ENCODE results near the gene FIGNL2. TPM values are rescaled to one million over a fixed set of nuclear protein-coding genes. Genes with fewer than 3 reads are reported as not detected.

FIGNL2 gene
- total RNA-seq, 1 donor from 2014 or later, result not detected

DNA sequence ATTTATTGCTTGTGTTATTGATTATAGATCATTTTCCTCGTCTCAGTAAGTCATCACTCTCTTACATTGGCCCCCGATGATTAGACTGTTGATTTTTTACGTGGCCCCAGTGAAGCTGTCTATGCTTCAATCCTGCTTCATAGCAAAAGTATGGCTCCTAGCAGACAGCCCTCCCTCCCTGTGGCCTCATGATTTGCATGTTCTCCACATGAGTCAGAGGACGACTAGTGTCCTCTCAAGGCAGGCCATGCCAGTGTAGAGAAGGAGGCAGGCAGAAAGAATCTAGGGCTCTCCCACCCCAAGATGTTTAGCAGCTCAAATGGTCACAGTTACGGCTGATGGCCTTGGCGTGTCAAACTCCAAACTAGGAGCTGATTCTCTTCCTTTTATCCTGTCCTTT is 59.6 kb downstream of the FIGNL2 start:
- TF ChIP-seq, protein P1, sequence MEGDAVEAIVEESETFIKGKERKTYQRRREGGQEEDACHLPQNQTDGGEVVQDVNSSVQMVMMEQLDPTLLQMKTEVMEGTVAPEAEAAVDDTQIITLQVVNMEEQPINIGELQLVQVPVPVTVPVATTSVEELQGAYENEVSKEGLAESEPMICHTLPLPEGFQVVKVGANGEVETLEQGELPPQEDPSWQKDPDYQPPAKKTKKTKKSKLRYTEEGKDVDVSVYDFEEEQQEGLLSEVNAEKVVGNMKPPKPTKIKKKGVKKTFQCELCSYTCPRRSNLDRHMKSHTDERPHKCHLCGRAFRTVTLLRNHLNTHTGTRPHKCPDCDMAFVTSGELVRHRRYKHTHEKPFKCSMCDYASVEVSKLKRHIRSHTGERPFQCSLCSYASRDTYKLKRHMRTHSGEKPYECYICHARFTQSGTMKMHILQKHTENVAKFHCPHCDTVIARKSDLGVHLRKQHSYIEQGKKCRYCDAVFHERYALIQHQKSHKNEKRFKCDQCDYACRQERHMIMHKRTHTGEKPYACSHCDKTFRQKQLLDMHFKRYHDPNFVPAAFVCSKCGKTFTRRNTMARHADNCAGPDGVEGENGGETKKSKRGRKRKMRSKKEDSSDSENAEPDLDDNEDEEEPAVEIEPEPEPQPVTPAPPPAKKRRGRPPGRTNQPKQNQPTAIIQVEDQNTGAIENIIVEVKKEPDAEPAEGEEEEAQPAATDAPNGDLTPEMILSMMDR (IDR thresholded peaks at IDR 0.05), result no peak
- no peak for DNase-seq (ENCODE audit: low spot score in 2 of 2)
- no peaks in the 10 kb centered on the region for H3K27me3 ChIP-seq
- H3K4me1 ChIP-seq, result no peaks in the 10 kb centered on the region
- no peak overlapping the region for H3K4me3 ChIP-seq
- no peaks in the 10 kb centered on the region for H3K9me3 ChIP-seq
- no peak overlapping the region for H3K27ac ChIP-seq
- H3K36me3 ChIP-seq, result no peaks in the 10 kb centered on the region
- intact Hi-C loops (cut with DNase I), result no loop called here

DNA sequence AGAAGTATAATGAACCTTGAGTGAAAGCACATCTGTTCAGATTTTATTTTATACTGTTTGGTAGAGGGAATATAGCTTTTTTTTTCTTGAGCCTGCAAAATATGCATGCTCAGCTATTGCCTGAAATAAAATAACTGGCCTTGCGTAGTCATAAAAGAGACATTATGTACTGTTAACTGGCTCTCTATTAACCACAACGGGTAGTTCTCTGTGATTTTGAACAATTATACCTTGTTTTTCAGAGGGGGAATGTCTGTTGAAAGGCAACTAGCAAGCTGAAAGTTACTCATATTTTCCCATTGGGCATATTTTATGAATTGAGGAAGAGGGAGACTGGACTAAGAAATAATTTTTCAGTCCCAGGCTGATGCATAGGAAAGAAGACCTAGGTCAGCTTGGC is 62.6 kb downstream of the FIGNL2 start:
- no peaks in the 10 kb centered on the region for H3K4me1 ChIP-seq
- H3K36me3 ChIP-seq, result no peaks in the 10 kb centered on the region
- DNase-seq (ENCODE audit: low spot score in 2 of 2), result no peak
- TF ChIP-seq, protein P1 (IDR thresholded peaks at IDR 0.05), result no peak
- H3K27me3 ChIP-seq, result no peaks in the 10 kb centered on the region
- no peak overlapping the region for H3K4me3 ChIP-seq
- H3K9me3 ChIP-seq, result no peaks in the 10 kb centered on the region
- H3K27ac ChIP-seq, result no peak overlapping the region
- intact Hi-C loops (cut with DNase I), result no loop called here

DNA sequence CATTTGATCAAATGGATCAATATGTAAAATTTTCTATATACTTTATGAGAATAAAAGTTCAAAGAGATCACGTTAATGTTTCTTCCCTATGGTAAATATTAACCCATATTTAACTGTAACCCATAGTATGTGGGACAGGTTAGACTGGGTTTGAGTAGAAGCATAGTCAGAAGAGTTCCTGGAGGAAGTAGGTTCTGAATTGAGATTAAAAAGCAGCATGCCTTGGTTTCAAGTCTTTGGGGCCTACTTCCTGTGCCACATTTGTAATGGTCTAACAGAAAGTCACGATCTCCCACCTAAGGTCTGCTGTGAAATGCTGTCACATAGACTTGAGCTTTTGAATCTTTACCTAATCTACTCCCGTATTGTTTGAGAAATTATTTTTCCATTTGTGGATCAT is 63.8 kb downstream of the FIGNL2 start:
- H3K27me3 ChIP-seq, result no peaks in the 10 kb centered on the region
- DNase-seq (ENCODE audit: low spot score in 2 of 2), result no peak
- H3K27ac ChIP-seq, result no peak overlapping the region
- H3K4me1 ChIP-seq, result no peaks in the 10 kb centered on the region
- intact Hi-C loops (cut with DNase I), result no loop called here
- TF ChIP-seq, protein P1 (IDR thresholded peaks at IDR 0.05), result no peak
- H3K4me3 ChIP-seq, result no peak overlapping the region
- H3K36me3 ChIP-seq, result no peaks in the 10 kb centered on the region
- no peaks in the 10 kb centered on the region for H3K9me3 ChIP-seq

DNA sequence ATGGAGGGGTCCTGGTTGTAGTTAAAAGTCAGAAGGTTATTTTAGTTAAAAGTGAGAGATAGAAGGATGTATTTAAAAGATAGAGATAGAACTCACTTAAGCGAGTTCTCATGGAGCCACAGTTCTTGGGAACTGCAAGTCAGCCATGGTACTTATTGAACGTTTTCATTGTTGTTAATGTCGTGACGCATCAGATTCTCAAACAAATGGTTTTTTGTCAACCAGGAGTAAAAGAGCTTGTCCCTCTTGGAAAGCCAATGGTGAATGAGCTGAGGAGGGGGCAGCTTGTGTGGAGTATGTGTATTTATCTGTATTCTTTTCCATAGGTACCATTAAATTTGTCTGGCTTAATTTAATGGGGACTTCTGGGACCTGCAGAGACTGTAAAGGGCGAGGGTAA is 68.6 kb downstream of the FIGNL2 start:
- TF ChIP-seq, protein P1 (IDR thresholded peaks at IDR 0.05), result no peak
- Histone ChIP-seq H3K4me3 (no peak overlapping the region), H3K4me1 (no peaks in the 10 kb centered on the region), H3K27me3 (no peaks in the 10 kb centered on the region), H3K27ac (no peak overlapping the region), H3K9me3 (no peaks in the 10 kb centered on the region), H3K36me3 (no peaks in the 10 kb centered on the region)
- no peak for DNase-seq (ENCODE audit: low spot score in 2 of 2)
- intact Hi-C loops (cut with DNase I), result no loop called here

DNA sequence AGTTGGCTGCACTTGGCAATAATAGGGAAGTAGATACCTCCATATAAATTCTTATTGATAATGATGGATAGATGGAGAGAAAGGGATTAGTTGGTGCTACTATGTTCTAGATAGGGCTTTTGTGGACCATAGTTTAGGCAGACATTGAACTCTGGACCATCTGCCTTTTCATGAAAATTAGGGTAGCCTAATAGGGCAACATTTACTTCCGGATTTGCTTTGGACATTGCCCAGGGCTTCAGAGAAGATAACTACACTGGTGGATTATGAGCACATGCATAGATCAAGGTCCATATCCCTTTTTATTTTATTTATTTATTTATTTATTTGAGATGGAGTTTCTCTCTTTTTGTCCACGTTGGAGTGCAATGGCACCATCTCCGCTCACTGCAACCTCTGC is 70.5 kb downstream of the FIGNL2 start:
- TF ChIP-seq, protein P1 (IDR thresholded peaks at IDR 0.05), result no peak
- intact Hi-C loops (cut with DNase I), result no loop called here
- H3K9me3 ChIP-seq, result no peaks in the 10 kb centered on the region
- H3K36me3 ChIP-seq, result no peaks in the 10 kb centered on the region
- no peak overlapping the region for H3K27ac ChIP-seq
- H3K4me1 ChIP-seq, result no peaks in the 10 kb centered on the region
- H3K27me3 ChIP-seq, result no peaks in the 10 kb centered on the region
- no peak for DNase-seq (ENCODE audit: low spot score in 2 of 2)
- H3K4me3 ChIP-seq, result no peak overlapping the region

DNA sequence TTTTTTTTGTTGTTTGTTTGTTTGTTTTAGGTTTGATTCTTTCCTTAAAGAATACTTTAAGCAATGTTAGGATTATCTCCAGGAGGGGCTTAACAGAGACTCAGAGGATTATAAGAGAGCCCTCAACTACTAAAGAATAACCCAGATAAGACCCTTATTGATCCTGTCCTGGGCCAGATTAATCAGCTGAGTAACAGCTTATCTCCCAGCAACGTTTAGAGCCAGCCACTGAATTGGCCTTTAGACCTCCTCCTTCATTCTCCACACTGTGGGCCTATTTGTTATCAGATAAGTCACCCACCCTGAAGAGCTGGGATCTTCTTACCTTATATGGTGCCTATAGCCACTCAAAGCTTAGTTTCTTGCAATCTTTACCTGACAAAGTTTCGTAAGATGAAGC is 71.1 kb downstream of the FIGNL2 start:
- intact Hi-C loops (cut with DNase I), result no loop called here
- no peaks in the 10 kb centered on the region for H3K4me1 ChIP-seq
- no peaks in the 10 kb centered on the region for H3K36me3 ChIP-seq
- H3K9me3 ChIP-seq, result no peaks in the 10 kb centered on the region
- DNase-seq (ENCODE audit: low spot score in 2 of 2), result no peak
- TF ChIP-seq, protein P1 (IDR thresholded peaks at IDR 0.05), result no peak
- no peaks in the 10 kb centered on the region for H3K27me3 ChIP-seq
- no peak overlapping the region for H3K4me3 ChIP-seq
- no peak overlapping the region for H3K27ac ChIP-seq
